Activated T-cell treated with anti-CD3 and anti-CD28 coated beads, Interleukin-2, amount 50 U/mL, for 4 hours (primary cell): Measurements from ENCODE around the gene TMEM270. TPM values are rescaled to one million over a fixed set of nuclear protein-coding genes. Genes with fewer than 3 reads are reported as not detected.

ENCODE experiments used
- ATAC-seq, 2 donors: fragments of 200-7000 bp; cut with Tn5 transposase; one replicate each; pipeline ENCODE4 v1.10.0; 2021
- DNase-seq: peaks from one replicate; pipeline ENCODE4 v3.0.0-alpha.2; 2020
- H3K27me3 Mint-ChIP-seq: one replicate; pipeline ENCODE4 v1.8.0; 2021; ENCODE audit warnings: low read depth, mixed read lengths
- H3K36me3 Mint-ChIP-seq: one replicate; pipeline ENCODE4 v1.8.0; 2022; ENCODE audit warnings: mixed read lengths; ENCODE audit not compliant: insufficient read depth
- H3K4me1 Mint-ChIP-seq: one replicate; pipeline ENCODE4 v1.8.0; 2021; ENCODE audit warnings: low read depth, mixed read lengths
- H3K4me3 Mint-ChIP-seq: one replicate; pipeline ENCODE4 v1.8.0; 2021; ENCODE audit warnings: mild to moderate bottlenecking, moderate library complexity, mixed read lengths
- H3K9me3 Mint-ChIP-seq: one replicate; pipeline ENCODE4 v1.8.0; 2021; ENCODE audit warnings: mixed read lengths
- total RNA-seq, 3 donors: library from RNA; stranded (reverse); gene quantifications; one replicate each; pipeline ENCODE4 v1.2.1, GENCODE V29; 2021

The TMEM270 gene
- total RNA-seq, 3 donors from 2014 or later: not detected

DNA sequence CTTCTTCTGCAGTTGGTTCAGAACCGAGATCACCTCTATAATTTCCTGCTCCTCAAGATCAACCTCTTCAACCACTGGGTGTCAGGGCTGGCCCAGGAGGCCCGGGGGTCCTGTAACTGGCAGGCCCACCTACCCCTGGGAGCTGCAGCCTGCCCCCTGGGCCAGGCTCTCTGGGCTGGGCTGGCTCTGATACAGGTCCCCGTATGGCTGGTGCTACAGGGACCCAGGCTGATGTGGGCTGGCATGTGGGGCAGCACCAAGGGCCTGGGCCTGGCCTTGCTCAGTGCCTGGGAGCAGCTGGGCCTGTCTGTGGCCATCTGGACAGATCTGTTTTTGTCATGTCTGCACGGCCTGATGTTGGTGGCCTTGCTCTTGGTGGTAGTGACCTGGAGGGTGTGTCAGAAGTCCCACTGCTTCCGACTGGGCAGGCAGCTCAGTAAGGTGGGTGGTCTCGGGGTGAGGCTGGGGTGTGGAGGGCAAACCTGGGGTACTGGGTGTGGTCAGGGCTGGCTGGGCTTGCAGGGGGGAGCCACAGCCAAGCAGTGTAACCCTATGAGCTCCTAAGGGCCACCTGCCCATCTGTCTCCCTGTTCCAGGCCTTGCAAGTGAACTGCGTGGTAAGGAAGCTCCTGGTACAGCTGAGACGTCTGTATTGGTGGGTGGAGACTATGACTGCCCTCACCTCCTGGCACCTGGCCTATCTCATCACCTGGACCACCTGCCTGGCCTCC lies 4.2 kb downstream of the TMEM270 start:
- DNase-seq: no peak
- ATAC-seq: no peak
- H3K36me3 Mint-ChIP-seq: no peaks in the 10 kb centered on the region
- no peaks in the 10 kb centered on the region for H3K9me3 Mint-ChIP-seq
- no peak overlapping the region for H3K4me3 Mint-ChIP-seq
- no peaks in the 10 kb centered on the region for H3K4me1 Mint-ChIP-seq
- peaks cover 4% of the 10 kb centered on the region for H3K27me3 Mint-ChIP-seq

DNA sequence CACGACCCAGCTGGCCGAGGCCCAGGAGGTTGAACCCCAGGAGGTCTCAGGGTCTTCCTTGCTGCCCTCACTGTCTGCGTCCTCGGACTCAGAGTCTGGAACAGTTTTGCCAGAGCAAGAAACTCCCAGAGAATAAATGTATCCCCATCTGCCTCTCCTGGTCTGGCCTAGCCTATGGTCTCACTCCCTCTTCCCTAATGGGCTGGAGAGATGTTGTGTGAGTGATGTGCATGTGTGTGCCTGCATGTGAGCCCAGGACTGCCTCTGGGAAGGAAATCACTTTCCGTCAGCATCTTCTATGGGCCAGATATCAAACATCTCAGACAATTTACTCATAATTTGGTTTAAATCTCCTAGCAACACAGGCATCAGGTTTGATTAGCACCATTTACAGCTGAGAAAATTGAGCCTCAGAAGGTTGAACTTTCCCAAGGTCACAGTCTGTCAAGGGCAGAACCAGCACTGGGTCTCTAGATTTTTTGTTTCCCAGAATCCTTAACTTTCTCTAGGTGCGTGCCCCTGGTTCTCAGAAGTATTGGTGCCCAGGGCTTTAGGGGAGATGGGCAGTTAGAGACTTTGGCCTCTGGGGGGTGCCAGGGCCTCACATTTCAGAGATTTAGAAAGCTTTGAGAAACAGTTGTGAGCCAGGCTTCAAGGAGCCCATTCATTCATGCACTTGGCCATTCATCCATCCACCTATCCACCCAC lies 4.9 kb downstream of the TMEM270 start:
- H3K27me3 Mint-ChIP-seq: peaks cover 4% of the 10 kb centered on the region
- H3K4me1 Mint-ChIP-seq: no peaks in the 10 kb centered on the region
- DNase-seq: no peak
- H3K9me3 Mint-ChIP-seq: no peaks in the 10 kb centered on the region
- H3K36me3 Mint-ChIP-seq: no peaks in the 10 kb centered on the region
- ATAC-seq: no peak
- H3K4me3 Mint-ChIP-seq: no peak overlapping the region

DNA sequence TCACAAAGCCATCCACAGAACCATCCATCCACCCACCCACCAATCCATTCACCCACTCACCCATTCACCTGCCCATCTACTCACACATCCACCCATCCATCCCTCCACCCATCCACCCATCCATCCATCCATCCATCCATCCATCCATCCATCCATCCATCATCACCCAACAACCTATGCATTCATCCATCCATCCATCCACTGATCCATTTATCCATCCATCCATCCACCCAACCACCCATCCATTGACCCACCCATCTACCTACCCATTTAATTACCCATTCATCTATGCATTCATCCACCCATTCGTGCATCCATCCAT lies 5.4 kb downstream of the TMEM270 start:
- Mint-ChIP-seq H3K36me3 (no peaks in the 10 kb centered on the region), H3K27me3 (peaks cover 3% of the 10 kb centered on the region), H3K4me3 (no peak overlapping the region), H3K9me3 (no peaks in the 10 kb centered on the region), H3K4me1 (no peaks in the 10 kb centered on the region)
- ATAC-seq: no peak
- DNase-seq: no peak

DNA sequence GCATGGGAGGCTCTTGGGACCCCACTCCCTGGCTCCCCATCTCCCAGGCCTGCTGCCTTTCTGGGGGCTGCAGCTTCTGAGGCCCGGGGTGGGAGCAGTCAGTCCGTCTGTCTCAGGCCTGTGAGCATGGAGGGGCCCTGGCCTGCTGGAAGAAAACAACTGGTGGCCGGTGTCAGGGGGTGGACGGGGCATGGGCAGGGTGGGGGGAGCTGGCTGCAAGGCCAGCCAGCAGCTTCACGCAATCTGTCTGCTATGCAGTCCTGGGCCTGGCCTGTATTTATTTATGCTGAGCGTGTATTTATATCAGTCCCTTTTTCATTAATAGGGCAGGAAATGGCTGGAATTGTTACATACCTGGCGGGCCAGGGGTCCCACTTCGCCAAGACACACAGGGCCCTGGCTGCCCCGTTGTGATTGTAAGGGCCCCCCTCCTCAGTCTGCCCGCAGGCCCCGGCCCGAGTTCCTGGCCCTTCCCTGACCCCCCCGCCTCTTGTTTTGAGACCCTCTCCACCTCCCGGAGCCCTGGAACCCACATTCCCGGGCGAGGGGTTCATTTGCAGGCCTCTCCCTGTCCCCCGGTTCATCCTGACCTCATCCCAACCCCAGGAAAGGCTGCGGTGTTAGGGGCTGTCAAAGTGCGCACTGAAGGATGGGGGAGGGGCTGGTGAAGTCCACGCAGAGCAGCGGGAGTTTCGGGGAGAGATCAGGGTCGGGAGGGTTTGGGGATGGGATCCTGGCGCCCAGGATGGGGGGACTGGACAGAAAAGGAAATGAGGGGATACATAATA lies 8.2 kb downstream of the TMEM270 start:
- no peak for ATAC-seq
- H3K36me3 Mint-ChIP-seq: no peaks in the 10 kb centered on the region
- no peaks in the 10 kb centered on the region for H3K9me3 Mint-ChIP-seq
- H3K4me1 Mint-ChIP-seq: no peaks in the 10 kb centered on the region
- H3K27me3 Mint-ChIP-seq: no peaks in the 10 kb centered on the region
- DNase-seq: no peak
- H3K4me3 Mint-ChIP-seq: no peak overlapping the region

DNA sequence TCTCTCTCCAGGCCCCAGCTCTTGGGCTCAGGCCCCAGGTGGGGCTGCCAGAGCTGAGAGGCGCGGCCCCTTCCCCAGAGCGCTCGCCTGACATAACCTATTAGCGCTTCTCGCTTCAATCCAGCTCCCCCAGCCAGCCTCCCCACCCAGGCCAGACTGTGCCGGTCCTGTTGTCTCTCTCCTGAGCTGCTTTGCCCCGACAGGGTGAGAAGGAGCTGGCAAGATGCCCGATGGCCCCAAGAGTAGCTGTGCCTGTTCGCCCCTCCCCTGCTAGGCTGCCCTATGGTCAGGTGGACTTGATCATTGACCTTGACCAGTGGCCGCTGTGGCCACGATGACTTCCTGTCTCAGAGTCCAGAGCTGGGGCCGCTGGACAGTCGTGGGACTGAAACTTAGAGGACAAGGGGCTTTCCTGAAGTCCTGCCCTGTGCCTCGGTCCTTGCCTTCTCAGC lies 9.1 kb downstream of the TMEM270 start:
- ATAC-seq: no peak
- Mint-ChIP-seq H3K9me3 (no peaks in the 10 kb centered on the region), H3K27me3 (no peaks in the 10 kb centered on the region), H3K4me3 (no peak overlapping the region), H3K4me1 (no peaks in the 10 kb centered on the region), H3K36me3 (no peaks in the 10 kb centered on the region)
- DNase-seq: no peak

DNA sequence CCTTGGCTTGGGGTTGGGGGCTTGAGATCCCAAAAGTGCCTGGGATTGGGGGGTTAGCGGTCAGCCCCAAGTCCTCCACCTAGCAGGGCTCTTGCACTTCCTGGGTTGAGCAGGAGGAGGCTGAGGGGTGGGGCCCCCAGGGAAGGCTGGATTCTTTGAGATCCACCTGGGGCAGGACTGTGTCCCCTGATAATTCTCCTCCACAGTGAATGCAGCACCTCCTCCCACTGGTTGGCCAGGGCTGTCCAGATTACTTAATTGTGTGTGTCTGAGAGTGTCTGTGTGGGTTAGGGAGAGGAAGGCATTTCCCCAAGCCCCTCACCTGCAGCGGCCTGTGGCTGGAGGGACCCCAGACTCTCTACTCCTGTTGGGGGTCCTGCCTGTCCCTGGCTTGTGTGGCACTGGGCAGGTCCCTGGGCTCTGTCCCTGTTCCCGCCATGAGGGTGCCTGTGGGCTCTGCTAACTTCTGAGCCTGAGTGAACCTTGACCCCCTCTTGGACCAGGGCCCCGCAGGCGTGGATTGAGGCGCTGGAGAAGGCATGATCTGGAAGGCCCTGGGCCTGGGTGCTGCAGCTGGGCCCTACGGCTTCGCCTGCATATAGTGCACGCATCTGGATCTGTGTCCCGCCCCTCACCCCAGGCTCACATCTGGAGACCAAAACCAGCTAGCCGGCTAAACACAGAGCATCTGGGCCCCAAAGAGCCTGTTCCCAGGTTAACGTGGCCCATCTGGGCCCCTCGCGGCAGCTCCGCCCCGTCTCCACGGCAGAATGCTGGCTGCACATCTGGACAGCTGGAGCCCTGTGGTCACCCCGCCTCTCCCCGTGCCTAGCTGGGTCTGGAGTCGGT lies 10.4 kb downstream of the TMEM270 start:
- Mint-ChIP-seq H3K27me3 (no peaks in the 10 kb centered on the region), H3K4me1 (no peaks in the 10 kb centered on the region), H3K4me3 (no peak overlapping the region), H3K9me3 (no peaks in the 10 kb centered on the region), H3K36me3 (no peaks in the 10 kb centered on the region)
- no peak for ATAC-seq
- DNase-seq: no peak

DNA sequence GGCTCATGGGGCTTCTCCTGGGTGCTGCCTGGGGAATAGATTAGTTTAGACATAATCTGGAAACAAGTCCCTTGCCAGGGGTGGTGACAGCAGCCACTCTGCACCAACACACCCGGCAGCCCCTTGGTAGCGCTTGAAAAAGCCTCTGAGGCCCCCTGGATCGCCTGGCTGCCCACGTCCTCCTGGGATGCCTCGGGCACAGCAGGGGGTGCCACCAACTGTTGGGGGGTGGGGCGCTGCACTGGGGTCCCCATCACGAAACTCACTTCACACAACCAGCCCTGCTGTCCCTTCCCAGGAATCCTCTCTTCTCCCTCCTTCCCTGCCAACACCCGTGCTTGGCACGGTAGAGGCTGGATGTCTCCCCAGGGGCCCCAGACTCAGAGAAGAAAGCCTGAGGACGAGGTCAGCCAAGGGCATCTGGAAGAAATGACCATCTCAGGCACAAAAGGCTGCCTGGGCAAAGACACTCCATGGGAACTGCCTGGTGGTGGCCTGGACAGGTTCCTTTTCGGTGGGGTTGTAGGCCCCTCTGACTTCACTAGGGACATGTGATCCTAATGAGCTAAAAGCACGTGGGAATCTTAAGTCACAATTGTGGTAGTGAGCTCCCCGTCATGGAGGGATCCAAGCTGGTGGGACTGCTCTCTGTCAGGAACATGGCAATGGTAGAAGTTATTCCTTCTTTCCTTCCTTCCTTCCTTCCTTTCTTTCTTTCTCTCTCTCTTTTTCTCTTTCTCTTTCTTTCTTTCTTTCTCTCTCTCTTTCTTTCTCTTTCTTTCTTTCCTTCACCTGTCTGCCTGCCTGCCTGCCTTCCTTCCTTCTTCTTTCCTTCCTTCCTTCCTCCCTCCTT lies 11.3 kb downstream of the TMEM270 start:
- H3K9me3 Mint-ChIP-seq: no peaks in the 10 kb centered on the region
- no peak overlapping the region for H3K4me3 Mint-ChIP-seq
- H3K4me1 Mint-ChIP-seq: no peaks in the 10 kb centered on the region
- no peaks in the 10 kb centered on the region for H3K27me3 Mint-ChIP-seq
- H3K36me3 Mint-ChIP-seq: no peaks in the 10 kb centered on the region
- ATAC-seq: no peak
- DNase-seq: no peak

DNA sequence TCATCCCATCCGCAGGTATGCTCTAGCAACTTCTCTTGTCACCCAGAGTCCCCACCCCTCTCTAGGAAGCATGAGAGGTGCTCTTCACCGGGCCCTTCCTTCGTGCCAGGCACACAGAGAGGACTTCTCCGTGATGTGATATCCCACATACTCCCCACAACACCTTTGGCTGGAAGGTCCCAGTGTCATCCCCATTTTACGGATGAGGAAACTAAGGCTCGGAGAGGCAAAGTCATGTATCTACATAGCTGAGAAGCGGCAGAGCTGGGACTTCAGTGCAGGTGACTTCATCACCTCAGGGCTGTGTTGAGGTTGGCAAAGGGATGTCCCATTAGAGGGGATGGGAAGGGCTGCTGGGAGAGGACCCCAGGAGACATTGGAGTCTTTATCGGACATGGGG lies 15.4 kb downstream of the TMEM270 start:
- no peak for DNase-seq
- H3K36me3 Mint-ChIP-seq: no peaks in the 10 kb centered on the region
- ATAC-seq: no peak
- peaks cover 8% of the 10 kb centered on the region for H3K27me3 Mint-ChIP-seq
- H3K4me3 Mint-ChIP-seq: no peak overlapping the region
- H3K4me1 Mint-ChIP-seq: no peaks in the 10 kb centered on the region
- H3K9me3 Mint-ChIP-seq: no peaks in the 10 kb centered on the region

DNA sequence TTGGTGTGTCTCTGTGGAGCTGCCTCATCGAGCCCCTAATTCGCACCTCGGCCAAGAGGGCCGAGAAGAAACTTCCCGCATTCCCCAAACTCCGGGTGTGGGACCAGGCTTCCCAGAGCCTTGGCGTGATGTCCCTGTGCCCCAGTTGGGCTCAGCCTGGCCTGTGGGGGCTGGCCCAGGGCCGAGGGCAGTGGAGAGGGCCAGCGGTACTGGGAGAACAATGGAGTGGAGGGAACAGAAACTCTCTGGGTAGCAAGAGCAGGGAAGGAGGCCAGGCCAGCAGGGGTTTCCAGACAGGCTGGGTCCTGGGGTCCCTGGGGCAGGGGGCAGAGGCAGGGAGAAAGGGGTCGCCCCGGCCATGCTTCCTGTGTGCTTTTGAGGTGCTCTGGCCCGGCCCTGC lies 16.0 kb downstream of the TMEM270 start:
- H3K4me1 Mint-ChIP-seq: no peaks in the 10 kb centered on the region
- peaks cover 10% of the 10 kb centered on the region for H3K27me3 Mint-ChIP-seq
- no peaks in the 10 kb centered on the region for H3K9me3 Mint-ChIP-seq
- ATAC-seq (no peak), DNase-seq (no peak)
- no peaks in the 10 kb centered on the region for H3K36me3 Mint-ChIP-seq
- no peak overlapping the region for H3K4me3 Mint-ChIP-seq

DNA sequence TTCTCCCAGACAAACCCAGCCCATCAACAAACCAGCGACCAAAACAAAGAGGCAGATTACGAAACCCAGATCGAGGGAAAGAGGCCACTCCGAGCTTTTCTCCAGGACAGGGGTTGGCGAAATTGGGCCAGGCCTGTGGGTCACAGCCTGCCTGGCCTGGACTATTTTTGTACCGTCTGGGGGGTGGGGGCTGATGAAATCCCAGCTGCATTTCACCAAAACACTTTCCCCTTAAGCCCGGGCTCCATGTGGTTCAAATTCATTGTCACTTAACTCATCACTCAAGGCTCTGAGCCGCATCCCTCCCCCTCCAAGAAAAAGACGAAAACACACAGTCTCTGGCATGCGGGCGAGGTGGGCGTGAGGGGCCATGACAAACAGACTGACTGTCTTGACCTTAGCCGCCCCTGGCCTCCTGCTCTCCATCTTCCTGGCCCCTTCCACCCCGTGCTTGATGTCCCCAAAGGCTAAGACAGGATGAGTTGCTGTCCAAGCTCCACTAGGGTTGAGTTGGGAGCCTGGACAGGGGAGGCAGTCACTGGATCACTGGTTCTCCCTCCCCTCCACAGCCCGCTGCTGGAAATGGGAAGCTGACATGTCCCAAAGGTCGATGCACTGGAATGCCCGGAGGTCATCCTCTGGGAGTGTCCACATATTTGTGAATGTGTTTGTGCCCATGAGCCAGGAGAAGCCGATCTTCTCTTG lies 19.2 kb downstream of the TMEM270 start:
- peaks cover 16% of the 10 kb centered on the region for H3K27me3 Mint-ChIP-seq
- no peak overlapping the region for H3K4me3 Mint-ChIP-seq
- H3K9me3 Mint-ChIP-seq: no peaks in the 10 kb centered on the region
- DNase-seq (no peak), ATAC-seq (no peak)
- no peaks in the 10 kb centered on the region for H3K4me1 Mint-ChIP-seq
- no peaks in the 10 kb centered on the region for H3K36me3 Mint-ChIP-seq

DNA sequence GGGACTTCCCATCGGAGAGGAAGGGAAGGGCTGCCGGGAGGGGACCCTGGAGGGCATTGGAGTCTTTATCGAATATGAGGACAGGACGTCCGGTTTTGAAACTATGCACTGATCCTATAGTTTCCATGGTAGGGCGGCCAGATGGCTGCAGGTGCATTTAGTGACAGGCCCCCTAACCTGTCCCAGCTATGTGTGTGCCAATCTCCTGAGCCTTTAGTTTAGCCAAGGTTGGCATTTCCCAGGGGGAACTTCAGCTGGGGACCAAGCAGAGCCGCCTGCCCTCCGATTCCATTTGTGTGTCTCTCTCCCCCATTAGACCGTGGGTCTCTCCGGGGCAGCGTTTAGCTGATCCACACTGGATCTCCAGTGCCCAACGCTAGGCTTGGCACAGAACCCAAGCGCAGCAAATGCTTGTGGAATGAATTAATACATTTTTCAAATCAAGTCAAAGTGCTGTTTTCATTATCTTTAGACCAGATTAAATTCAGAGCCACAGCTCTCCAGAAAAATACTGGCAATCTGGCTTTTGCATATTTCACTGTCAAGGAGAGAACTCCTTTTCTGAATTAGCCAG lies 19.9 kb downstream of the TMEM270 start:
- no peaks in the 10 kb centered on the region for H3K36me3 Mint-ChIP-seq
- H3K27me3 Mint-ChIP-seq: peaks cover 19% of the 10 kb centered on the region
- no peaks in the 10 kb centered on the region for H3K9me3 Mint-ChIP-seq
- ATAC-seq: no peak
- no peak for DNase-seq
- H3K4me3 Mint-ChIP-seq: no peak overlapping the region
- no peaks in the 10 kb centered on the region for H3K4me1 Mint-ChIP-seq

DNA sequence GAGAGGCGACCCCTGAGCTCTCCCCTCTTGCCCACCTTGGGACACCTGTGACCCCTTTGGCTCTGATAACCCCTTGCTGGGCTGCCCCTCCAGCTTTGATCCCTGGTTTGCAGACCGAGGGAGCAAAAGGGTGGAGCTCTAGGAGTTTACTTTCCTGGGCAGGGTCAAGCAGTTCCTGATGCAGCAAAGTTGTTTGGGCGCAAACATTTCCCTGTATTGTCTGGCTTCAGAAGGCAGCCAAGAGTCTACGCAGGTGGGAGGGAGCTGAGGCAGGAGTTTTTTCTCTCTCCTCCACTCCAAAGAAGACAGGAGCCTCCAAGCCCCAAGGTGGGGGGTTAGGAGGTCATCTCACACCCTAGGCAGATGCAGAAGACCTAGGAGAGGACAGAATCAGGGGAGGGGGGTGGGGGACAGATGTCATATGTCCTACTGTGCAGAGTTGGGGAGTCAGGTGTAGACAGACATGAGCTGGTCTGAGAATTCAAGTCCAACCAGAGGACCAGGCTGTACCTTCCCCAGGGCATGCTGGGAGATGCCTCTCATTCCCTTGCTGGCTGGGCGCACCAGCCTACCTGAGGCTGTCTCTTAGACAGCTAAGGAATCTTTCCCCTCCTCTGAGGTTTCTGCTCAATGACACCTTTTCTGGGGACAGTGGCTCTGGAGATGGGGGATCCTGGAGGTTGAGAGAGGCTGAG lies 20.5 kb downstream of the TMEM270 start:
- Mint-ChIP-seq H3K4me1 (no peaks in the 10 kb centered on the region), H3K4me3 (no peak overlapping the region), H3K9me3 (no peaks in the 10 kb centered on the region), H3K36me3 (no peaks in the 10 kb centered on the region), H3K27me3 (peaks cover 22% of the 10 kb centered on the region)
- ATAC-seq (no peak), DNase-seq (no peak)
